NCI-H146 treated with DMSO at 0.1 percent for 48 hours (cell line): ENCODE measurements around the gene HOXA1.

Experiments used
- DNase-seq: peaks from one replicate; lab custom pipeline; 2025; ENCODE audit not compliant: unreplicated experiment; lab: John Stamatoyannopoulos, UW

HOXA1 gene

DNA sequence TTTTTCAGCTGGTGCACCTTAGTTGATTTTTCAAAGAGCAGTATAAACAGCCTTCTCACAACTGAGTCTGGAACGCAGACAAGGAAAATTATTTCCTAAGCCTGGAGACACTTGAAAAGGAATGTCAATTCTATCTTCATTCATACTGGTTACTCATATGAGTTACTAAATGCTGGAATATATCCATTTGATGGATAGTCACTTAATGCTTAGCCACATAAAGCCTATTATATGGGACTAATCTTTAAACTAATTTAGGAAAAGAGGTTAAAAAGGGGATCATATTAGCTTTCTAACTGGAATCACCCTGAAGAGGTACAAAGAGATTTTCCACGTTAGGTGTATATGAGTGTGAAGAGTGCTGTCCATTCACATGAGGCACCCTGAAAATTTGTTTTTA lies 36.4 kb upstream of the HOXA1 start:
- no peak for DNase-seq

DNA sequence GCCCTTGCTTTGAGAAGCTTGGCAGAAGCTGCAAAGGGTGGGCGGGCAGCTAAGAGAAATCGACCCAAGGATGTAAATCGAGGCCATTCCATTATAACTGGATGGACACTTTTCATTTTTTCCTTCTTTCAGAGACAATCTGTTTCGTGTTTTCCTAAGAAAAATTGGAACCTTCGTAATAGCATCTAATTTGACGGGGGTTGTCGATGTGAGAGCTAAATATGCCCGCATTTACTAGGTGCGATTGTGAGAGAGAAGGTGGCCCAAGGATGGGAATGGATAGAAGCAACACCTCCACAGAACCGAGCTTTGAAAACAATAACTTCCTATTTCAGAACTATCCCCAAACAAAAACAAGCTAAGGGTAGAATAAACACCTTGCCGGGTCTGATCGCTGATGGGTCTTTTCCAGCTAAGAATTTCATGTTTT lies 35.6 kb upstream of the HOXA1 start:
- DNase-seq = no peak

GRCh38 chr7:27130540-27131389 lies 35.0 kb upstream of the HOXA1 start, which contains the start of gene HOXA4:
HOXA4 (minus strand) TSS chr7:27130757; CDS start chr7:27130733, 24 bp downstream.
- no peak for DNase-seq

- no peak for DNase-seq
Measured at GRCh38 chr7:27129729-27130539, 34.1 kb upstream of the HOXA1 start.

GRCh38 chr7:27128776-27129728 lies 33.3 kb upstream of the HOXA1 start:
- DNase-seq = no peak

DNA sequence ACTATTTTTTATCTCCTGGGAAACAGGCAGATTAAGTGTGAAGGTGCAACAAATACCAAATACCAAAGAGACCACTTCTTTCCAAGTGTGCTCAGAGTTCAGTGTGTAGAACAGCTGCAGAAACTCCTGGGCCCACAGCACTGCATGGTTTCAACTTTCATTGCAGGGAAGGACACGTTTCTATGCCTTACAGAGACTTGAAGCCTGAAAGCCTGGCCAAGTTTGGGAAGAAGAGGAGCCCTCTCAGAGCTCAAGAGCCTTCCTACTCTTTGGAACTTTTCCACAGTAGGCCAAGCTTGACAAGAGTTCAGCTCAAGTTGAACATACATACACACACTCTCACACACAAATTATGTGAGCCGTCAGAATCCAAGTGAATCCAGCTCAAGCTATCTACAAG lies 32.2 kb upstream of the HOXA1 start:
- DNase-seq = no peak

GRCh38 chr7:27126596-27127327 lies 31.0 kb upstream of the HOXA1 start:
- no peak for DNase-seq

GRCh38 chr7:27125986-27126394 lies 30.2 kb upstream of the HOXA1 start:
- no peak for DNase-seq

GRCh38 chr7:27124902-27125689 lies 29.3 kb upstream of the HOXA1 start:
- DNase-seq = no peak

DNA sequence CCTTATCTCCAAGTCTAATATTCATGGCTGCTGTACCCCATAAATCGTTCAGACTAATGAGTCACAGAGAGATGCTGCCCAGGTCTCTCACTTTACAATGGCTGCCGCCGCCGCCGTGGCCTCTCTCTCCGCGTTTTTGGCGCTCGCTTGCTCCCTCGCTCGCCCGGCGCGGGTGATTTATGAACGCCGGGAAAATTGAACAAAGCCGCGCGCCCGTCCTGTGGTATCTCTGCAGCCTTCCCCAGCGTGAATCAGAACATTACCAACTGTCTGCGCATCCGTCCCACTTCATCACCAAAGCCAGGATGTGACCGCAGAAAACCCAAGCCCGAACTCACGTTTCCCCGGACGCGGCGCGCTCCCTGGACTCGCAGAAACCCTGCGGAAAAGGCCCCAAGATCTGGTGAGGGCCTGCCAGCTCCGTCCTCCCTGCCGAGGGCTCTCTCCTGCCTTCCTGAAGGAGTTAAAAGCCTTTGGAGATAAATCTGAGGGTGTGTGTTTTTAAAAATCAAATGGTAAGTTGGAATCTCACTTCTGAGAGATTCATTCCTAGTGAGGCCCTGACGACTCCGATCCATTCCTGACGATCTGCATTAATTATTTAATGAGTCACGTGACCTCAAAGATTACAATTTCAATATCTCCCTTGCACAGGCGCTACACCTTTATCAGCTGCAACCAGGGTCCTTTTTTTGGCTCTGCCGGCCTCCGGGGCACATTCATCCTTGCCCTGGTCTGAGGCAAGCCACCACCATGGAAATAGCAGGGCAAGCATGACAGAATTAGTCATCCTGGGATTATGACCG lies 28.5 kb upstream of the HOXA1 start:
- no peak for DNase-seq

- DNase-seq = no peak
Measured at GRCh38 chr7:27123477-27124053, 27.8 kb upstream of the HOXA1 start.

- DNase-seq = no peak
Measured at GRCh38 chr7:27123007-27123476, 27.2 kb upstream of the HOXA1 start.

DNA sequence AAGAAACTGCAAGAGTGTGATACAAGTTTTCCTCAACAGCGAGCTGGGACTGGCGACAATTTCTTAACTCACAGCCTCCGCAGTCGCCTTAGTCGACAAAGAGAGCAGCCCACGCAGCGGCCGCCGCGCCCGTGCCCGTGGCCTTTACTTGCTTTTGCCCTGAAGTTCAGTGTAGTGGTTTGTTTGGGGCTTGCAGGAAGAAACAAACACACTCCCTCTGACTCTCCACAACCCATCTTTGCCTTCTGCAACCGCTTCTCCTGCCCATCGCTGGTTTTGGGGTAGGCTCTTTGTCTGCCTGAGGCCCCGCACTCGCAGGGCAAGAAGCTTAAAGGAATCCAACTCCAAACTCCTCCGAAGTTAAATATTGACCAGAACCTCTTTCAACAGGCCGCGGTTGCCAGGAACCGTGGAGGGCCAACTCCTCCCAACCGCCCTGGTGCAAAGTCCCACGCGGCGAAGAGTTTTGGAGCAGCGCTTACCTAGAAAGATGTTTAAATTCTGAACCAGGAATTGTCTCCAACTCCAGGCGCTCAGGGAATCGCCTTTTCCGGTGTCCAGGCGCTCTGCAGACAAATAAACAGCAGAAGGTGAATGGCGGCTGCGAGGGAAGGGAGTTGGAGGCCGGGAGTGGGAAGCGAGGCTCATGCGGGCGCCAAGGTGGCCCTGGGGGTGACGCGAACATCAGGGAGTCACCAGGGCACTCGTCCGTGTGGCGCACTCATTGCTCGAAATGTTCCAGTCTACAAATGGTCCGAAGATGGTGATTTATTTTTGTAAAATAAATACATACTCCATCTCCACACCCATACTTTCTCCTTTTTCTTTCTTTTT lies 26.5 kb upstream of the HOXA1 start:
- no peak for DNase-seq

- DNase-seq = no peak
Measured at GRCh38 chr7:27121684-27122076, 25.9 kb upstream of the HOXA1 start.

- DNase-seq = no peak
Measured at GRCh38 chr7:27119412-27119911, 23.7 kb upstream of the HOXA1 start.

GRCh38 chr7:27118580-27118979 lies 22.8 kb upstream of the HOXA1 start:
- DNase-seq = no peak

DNA sequence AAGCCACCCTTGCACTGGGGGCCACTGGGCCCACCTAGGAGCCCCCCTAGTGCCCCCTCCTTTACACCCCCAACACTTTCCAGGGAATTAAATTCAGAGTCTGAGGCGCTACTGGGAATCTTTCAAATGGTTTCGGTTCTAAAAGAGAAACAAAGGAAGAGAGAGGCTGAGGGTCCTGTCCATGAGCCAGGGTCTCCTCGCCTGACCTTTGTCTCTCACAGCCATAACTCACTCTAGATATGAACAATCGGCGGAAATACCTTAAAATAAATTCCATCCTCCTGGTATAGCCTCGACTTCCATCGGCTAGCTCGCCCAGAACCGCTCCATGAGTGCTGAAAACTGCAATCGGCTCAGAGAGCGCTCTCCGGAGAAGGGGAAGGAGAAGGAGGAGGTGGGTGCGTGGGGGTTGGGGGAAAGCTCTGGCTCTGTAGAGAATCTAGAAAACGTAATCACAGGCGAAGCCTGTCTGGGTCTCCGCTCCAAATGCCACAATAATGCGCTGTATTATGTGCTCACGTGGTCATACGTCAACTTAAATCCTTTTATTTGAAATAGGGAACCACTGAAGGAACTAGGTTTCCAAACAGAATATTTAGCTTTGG lies 22.2 kb upstream of the HOXA1 start:
- no peak for DNase-seq
